Activated T-cell treated with anti-CD3 and anti-CD28 coated beads for 24 hours (primary cell): ENCODE measurements around the gene NEK10.
"Not testable (repeated sequence)": the region's sequence is repeated elsewhere in the genome, so short reads cannot be mapped to it uniquely, and the experiment has no call there.

ENCODE experiments used
- DNase-seq: peaks from one replicate; pipeline ENCODE4 v3.0.0-alpha.2; 2020; ENCODE audit warnings: low read depth

NEK10 gene

GRCh38 chr3:27317096-27317495, 52.1 kb downstream of the NEK10 start:
- no peak for DNase-seq

GRCh38 chr3:27315003-27315402, 54.2 kb downstream of the NEK10 start:
- DNase-seq: no peak

GRCh38 chr3:27312044-27312668, 57.0 kb downstream of the NEK10 start:
- DNase-seq: no peak

GRCh38 chr3:27311400-27311799, 57.8 kb downstream of the NEK10 start:
- DNase-seq: no peak

DNA sequence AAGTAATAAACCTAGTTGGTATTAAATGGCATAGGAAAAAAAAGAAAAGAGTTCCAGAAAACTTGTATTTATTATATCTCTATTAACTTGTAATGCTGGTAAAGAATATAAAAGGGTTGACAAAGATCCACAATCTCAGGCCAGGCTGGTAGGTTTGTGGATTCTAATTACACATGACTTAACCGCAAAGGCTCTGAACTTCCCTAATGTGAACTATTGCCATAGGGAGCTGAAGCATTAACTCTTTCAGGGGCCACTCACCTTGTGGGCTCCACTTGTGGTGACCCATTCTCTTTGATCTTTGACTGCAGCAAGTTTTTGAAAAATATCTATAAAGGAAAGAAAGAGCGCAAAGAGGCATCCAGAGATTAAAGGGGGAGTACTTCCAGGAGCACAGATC, 58.5 kb downstream of the NEK10 start:
- no peak for DNase-seq

- DNase-seq: no peak
These were observed 61.6 kb downstream of the NEK10 start for GRCh38 chr3:27307566-27307965.

DNA sequence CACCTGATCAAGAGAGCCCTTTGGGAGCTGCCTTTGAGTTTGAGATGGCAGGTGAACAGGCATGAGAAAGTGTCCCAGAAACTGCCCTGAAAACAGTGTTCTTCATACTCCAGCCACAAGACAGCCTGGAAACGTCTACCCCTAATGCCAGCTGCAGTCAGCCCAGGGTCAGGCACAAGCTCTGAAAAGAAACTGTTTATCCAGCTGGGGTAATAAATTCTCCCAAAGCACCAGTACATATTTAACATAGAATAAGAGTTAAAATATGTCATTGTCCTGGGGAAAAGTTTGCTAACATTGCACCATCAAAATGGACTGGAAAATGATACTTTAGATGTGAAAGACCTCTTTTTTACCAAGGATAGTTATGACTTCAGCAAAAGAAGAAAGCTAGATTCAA, 66.3 kb downstream of the NEK10 start:
- no peak for DNase-seq

DNA sequence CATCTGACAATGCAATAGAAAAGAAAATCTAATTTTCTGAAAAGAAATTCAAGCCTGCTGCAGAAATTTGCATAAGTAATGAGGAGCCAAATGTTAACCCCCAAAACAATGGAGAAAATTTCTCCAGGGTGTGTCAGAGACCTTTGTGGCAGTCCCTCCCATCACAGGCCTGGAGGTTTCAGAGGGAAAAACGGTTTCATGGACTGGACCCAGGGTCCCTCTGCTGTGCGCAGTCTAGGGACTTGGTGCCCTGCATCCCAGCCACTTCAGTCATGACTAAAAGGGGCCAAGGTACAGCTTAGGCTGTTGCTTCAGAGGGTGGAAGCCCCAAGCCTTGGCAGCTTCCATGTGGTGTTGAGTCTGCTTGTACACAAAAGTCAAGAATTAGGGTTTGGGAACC, 70.2 kb downstream of the NEK10 start:
- DNase-seq: not testable (repeated sequence)

DNA sequence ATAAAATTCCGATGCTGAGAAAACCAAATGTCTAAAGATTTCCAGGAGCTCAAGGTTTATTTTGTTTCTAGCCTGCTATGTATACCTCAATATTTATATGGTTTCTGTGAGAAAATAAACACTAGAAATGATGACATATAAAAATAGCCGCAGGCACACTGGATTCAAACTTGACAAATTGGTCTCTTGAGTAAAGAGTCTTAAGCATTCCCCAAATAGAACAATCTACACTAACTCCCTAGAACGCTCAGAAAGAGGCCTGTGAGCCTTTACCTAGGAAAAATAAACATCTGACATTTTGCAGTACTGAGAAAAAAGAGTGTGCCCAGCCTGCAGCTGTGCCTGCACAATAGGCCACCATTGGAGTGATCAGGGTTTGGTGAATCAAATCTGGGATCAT, 75.2 kb downstream of the NEK10 start:
- no peak for DNase-seq

GRCh38 chr3:27290760-27291159, 78.4 kb downstream of the NEK10 start:
- no peak for DNase-seq

GRCh38 chr3:27289769-27290413, 79.3 kb downstream of the NEK10 start:
- no peak for DNase-seq

- no peak for DNase-seq
These were observed 82.1 kb downstream of the NEK10 start for GRCh38 chr3:27287052-27287451.

- DNase-seq: not testable (repeated sequence)
These were observed 82.7 kb downstream of the NEK10 start for GRCh38 chr3:27286467-27286866.

- no peak for DNase-seq
These were observed 83.5 kb downstream of the NEK10 start for GRCh38 chr3:27285668-27286067.

DNA sequence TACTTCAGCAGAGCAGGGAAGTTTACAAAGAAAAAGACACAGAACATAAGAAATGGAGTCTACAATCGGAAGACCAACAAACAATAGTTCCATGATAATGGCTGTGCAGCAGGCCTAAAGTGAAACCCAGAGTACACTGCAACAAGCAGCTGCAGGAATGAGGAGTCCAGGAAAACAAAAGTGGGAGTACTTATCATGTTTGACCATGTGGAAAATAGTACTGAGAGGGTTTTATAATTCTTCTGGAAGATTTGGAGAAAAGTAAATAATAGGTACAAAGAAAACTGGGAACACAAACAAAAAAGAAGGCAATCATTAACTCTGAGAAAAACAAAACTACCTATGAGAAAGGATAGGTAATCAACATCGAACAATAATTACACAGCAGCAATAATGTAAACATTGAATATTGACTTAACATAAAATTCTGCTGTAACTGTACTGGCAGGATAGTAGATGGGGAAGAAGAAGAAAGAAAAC, 87.5 kb downstream of the NEK10 start:
- no peak for DNase-seq

GRCh38 chr3:27279123-27279522, 90.1 kb downstream of the NEK10 start:
- no peak for DNase-seq

DNA sequence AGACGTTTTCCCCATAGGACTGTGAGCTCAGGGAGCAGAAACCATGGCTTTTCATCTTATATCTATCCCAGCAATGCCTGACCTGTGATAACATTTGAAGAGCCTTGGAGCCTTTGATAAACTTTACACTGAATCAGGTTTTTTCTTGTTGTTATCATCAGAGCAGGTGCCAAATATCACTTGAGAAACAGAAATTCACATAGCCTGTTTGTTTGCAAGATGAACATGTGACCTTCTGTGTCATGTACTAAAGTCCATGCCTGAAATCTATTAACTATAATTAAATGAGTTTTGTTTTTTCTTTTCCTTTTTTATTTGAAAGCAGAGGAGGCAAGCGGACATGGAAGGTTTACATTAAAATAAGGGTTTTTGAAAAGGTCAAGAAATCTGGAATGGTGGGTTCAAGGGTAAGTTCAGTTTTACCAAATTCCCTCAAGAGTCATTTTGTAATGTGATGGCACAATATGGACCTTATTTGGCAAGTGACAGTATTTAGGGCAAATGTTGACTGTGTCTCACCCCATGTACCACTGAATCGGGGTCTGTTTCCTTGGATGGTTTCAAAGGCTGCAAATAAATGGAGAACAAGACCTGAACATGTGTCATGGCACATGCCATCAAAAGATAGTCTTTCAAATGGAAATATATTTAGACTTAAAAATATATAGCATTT, 90.7 kb downstream of the NEK10 start:
- DNase-seq: no peak

GRCh38 chr3:27275441-27275990, 93.7 kb downstream of the NEK10 start:
- no peak for DNase-seq

GRCh38 chr3:27271890-27272289, 97.3 kb downstream of the NEK10 start:
- no peak for DNase-seq

- DNase-seq: no peak
These were observed 114.3 kb downstream of the NEK10 start for GRCh38 chr3:27254896-27255295.

DNA sequence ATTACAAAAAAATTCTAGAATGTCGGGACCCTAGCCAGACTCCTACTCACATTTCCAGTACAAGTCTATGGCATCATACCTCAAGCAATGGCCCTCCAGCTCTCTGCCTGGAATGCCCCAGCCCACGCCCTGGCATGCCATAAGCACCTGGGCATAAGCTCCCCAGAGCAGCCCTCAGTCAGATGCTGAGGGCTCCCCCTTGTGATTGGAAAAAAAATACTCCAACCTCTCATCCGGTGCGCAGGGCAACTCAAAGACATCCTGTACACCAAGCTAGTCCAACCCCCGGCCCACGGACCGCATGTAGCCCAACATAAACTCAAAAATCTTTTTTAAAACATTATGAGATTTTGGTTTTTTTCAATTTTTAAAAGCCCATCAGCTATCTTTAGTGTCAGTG, 115.4 kb downstream of the NEK10 start:
- no peak for DNase-seq

DNA sequence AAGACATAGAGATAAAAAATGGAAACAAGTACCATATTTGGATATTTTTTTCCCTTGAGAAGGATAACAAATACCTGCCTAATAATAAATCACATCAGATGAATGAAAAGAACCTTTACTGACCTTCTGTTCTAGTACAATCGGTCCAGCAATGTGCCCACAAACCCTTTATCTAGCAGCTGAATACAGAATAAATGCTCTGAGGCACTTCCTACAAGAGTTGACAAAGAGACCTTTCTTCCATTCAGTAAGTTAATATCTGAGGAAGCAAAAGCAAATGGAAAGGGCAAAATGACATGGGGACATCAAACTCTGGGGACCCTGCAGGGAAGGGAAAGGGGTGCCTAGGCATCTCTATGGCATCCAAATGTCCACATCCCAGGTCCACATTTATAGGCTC, 115.8 kb downstream of the NEK10 start:
- DNase-seq: no peak

- DNase-seq: no peak
These were observed 116.5 kb downstream of the NEK10 start for GRCh38 chr3:27252646-27253045.
